Upper lobe of left lung (tissue), 4 donors: ENCODE measurements around the gene LEFTY2.

Experiments used
- POLR2A ChIP-seq, 4 donors: fragments of 450-650 bp; IDR thresholded peaks; one replicate each; pipeline ENCODE4 v1.5.1; 2016 to 2017; ENCODE audit warnings: antibody characterized with exemption in 4 of 4, mild to moderate bottlenecking in 2 of 4
- TF ChIP-seq, protein P1 (sequence below), 6 experiments: fragments of 450-650 bp in 4 of 6; fragments of 200-600 bp in 2 of 6; sonication (generic) in 2 of 6; IDR thresholded peaks; one replicate each; pipeline ENCODE4 v1.5.1; 2016 to 2019; ENCODE audit warnings: antibody characterized with exemption in 6 of 6

DNA sequence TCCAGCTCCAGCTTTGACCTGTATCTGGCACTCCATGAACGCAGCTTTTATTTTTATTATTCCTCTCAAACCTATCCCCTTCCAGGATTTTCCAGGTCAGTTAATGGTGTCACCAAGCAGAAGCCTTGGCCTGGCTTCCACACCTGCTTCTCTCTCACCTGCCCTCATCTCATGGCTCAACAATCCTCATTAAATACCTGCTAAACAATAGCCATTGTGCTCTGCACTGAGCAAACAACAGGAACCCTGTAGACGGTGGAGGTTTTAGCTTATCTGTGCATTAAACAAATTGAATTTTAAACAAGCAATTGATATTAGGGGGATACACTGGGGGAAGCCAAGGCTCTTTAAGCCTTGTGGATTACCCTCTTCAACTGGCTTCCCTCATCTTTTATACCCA is 32.2 kb downstream of the LEFTY2 start:
- TF ChIP-seq, protein P1, sequence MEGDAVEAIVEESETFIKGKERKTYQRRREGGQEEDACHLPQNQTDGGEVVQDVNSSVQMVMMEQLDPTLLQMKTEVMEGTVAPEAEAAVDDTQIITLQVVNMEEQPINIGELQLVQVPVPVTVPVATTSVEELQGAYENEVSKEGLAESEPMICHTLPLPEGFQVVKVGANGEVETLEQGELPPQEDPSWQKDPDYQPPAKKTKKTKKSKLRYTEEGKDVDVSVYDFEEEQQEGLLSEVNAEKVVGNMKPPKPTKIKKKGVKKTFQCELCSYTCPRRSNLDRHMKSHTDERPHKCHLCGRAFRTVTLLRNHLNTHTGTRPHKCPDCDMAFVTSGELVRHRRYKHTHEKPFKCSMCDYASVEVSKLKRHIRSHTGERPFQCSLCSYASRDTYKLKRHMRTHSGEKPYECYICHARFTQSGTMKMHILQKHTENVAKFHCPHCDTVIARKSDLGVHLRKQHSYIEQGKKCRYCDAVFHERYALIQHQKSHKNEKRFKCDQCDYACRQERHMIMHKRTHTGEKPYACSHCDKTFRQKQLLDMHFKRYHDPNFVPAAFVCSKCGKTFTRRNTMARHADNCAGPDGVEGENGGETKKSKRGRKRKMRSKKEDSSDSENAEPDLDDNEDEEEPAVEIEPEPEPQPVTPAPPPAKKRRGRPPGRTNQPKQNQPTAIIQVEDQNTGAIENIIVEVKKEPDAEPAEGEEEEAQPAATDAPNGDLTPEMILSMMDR (IDR thresholded peaks at IDR 0.05) = no peak
- no peak for TF ChIP-seq POLR2A (IDR thresholded peaks at IDR 0.05)
